Smooth muscle cell of the coronary artery (primary cell): ENCODE results near the gene ZNF256. TPM values are rescaled to one million over a fixed set of nuclear protein-coding genes. Genes with fewer than 3 reads are reported as not detected.

ENCODE experiments used
- total RNA-seq: library from RNA; depleted of rRNA; stranded (reverse); fragments of >200 nt; gene quantifications from 2 replicates; pipeline ENCODE4 v1.2.3, GENCODE V29; 2014; ENCODE audit warnings: low replicate concordance

The ZNF256 gene
- 4.3 and 6.0 TPM in 2 replicates for total RNA-seq

GRCh38 chr19:57947419-57948134 lies at the start of gene ZNF256:
Gene ZNF256 (minus strand): TSS chr19:57947706. CDS start chr19:57947474, 232 bp downstream.

GRCh38 chr19:57974434-57974833 lies 26.9 kb upstream of the ZNF256 start, which contains the start of gene C19orf18:
Gene C19orf18 (minus strand): TSS chr19:57974534. CDS start chr19:57974432, 102 bp downstream.

GRCh38 chr19:57934820-57935665 lies 12.5 kb downstream of the ZNF256 start, which contains the start of gene ZNF418:
Gene ZNF418 (minus strand): TSS chr19:57935402. CDS start chr19:57933822, 1,580 bp downstream.

GRCh38 chr19:57916168-57916995 lies 31.1 kb downstream of the ZNF256 start, which contains the start of gene ZNF417:
Gene ZNF417 (minus strand): TSS chr19:57916592. CDS start chr19:57916411, 181 bp downstream.

Other genes starting within 250 kb of the ZNF256 start
- gene ZNF154, start 238.5 kb downstream of the ZNF256 start, total RNA-seq = 4.4 and 4.9 TPM in 2 replicates
- 9.6 and 11.1 TPM in 2 replicates for gene ZNF671, start 220.1 kb downstream of the ZNF256 start, total RNA-seq
- 11.8 and 17.5 TPM in 2 replicates for gene ZNF776, start 200.9 kb downstream of the ZNF256 start, total RNA-seq
- 12.6 and 15.9 TPM in 2 replicates for gene ZNF586, start 178.0 kb downstream of the ZNF256 start, total RNA-seq
- gene ZNF552, start 132.8 kb downstream of the ZNF256 start, total RNA-seq = 3.4 and 3.7 TPM in 2 replicates
- 13.1 and 17.8 TPM in 2 replicates for gene ZNF587B, start 117.4 kb downstream of the ZNF256 start, total RNA-seq
- 16.4 and 25.2 TPM in 2 replicates for gene ZNF587, start 97.8 kb downstream of the ZNF256 start, total RNA-seq
- gene ZNF814, start 58.7 kb downstream of the ZNF256 start, total RNA-seq = 7.5 and 7.7 TPM in 2 replicates
- 18.7 and 22.5 TPM in 2 replicates for gene ZNF417, start 31.1 kb downstream of the ZNF256 start, total RNA-seq
- 5.1 and 12.8 TPM in 2 replicates for gene ZNF418, start 12.3 kb downstream of the ZNF256 start, total RNA-seq
- 0.23 TPM in 2 replicates for gene C19orf18, start 26.8 kb upstream of the ZNF256 start, total RNA-seq
- gene ZNF606, start 55.1 kb upstream of the ZNF256 start, total RNA-seq = 7.4 and 12.3 TPM in 2 replicates
- 0.23 TPM in 1 of 2 replicates, not detected in the other for gene ZSCAN1, start 86.3 kb upstream of the ZNF256 start, total RNA-seq
- gene ZNF135, start 111.6 kb upstream of the ZNF256 start, total RNA-seq = 3.6 and 3.9 TPM in 2 replicates
- gene ZSCAN18, start 150.5 kb upstream of the ZNF256 start, total RNA-seq = 12.3 and 26.2 TPM in 2 replicates
- gene ZNF329, start 203.1 kb upstream of the ZNF256 start, total RNA-seq = 9.7 and 12.7 TPM in 2 replicates
- 10.6 and 23.0 TPM in 2 replicates for gene ZNF274, start 235.4 kb upstream of the ZNF256 start, total RNA-seq